Measurements from ENCODE around the gene ACTR6. TPM values are rescaled to one million over a fixed set of nuclear protein-coding genes. Genes with fewer than 3 reads are reported as not detected.

Gene ACTR6
- total and polyA plus RNA-seq, 9 of the 15 experiments (the other 6 are each of a cell fraction or from before 2014, with no cell fraction given): 26.1 to 109 (median 70.9) TPM

DNA sequence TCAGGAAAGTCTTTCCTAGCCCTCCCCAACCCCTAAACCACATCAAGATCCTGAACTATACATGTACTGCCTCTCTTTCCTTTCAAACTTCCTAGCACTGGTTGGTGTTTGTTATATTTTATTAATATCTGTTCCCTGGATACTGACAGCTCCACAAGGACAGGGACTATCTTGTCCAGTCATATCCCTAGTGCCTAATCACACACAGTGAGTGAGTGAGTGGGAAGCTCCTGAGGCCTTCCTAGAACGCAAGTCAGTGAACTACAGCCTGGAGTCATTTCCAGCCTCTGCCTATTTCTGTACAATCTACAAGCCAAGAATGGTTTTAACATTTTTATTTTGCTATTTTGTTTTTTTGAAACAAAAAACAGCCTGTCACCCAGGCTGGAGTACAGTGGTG, 7.5 kb upstream of the ACTR6 start (continued):
- TF ChIP-seq, protein P1, sequence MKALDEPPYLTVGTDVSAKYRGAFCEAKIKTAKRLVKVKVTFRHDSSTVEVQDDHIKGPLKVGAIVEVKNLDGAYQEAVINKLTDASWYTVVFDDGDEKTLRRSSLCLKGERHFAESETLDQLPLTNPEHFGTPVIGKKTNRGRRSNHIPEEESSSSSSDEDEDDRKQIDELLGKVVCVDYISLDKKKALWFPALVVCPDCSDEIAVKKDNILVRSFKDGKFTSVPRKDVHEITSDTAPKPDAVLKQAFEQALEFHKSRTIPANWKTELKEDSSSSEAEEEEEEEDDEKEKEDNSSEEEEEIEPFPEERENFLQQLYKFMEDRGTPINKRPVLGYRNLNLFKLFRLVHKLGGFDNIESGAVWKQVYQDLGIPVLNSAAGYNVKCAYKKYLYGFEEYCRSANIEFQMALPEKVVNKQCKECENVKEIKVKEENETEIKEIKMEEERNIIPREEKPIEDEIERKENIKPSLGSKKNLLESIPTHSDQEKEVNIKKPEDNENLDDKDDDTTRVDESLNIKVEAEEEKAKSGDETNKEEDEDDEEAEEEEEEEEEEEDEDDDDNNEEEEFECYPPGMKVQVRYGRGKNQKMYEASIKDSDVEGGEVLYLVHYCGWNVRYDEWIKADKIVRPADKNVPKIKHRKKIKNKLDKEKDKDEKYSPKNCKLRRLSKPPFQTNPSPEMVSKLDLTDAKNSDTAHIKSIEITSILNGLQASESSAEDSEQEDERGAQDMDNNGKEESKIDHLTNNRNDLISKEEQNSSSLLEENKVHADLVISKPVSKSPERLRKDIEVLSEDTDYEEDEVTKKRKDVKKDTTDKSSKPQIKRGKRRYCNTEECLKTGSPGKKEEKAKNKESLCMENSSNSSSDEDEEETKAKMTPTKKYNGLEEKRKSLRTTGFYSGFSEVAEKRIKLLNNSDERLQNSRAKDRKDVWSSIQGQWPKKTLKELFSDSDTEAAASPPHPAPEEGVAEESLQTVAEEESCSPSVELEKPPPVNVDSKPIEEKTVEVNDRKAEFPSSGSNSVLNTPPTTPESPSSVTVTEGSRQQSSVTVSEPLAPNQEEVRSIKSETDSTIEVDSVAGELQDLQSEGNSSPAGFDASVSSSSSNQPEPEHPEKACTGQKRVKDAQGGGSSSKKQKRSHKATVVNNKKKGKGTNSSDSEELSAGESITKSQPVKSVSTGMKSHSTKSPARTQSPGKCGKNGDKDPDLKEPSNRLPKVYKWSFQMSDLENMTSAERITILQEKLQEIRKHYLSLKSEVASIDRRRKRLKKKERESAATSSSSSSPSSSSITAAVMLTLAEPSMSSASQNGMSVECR (CRISPR knock-in tag; IDR thresholded peaks at IDR 0.05): no peak
- TF ChIP-seq HLTF (IDR thresholded peaks at IDR 0.05) (no peak), SNRNP70 (optimal IDR thresholded peaks at IDR 0.05; ENCODE audit: low read depth, low read length) (no peak), KLF13 (tag; IDR thresholded peaks at IDR 0.05; ENCODE audit: borderline replicate concordance, low read depth) (no peak), ATF1 (CRISPR knock-in tag; IDR thresholded peaks at IDR 0.05) (no peak), ATF1 (tag; IDR thresholded peaks at IDR 0.05) (no peak), ARID1B (IDR thresholded peaks at IDR 0.05) (no peak), CBX8 (IDR thresholded peaks at IDR 0.05; ENCODE audit: borderline replicate concordance, extremely low read depth, low read depth, low read length, poor library complexity, severe bottlenecking) (no peak), DACH1 (IDR thresholded peaks at IDR 0.05; ENCODE audit: partially characterized antibody) (no peak), ZNF431 (CRISPR knock-in tag; IDR thresholded peaks at IDR 0.05) (no peak), SMAD4 (CRISPR knock-in tag; conservative IDR thresholded peaks at IDR 0.05) (no peak)
- TF ChIP-seq, protein P2, sequence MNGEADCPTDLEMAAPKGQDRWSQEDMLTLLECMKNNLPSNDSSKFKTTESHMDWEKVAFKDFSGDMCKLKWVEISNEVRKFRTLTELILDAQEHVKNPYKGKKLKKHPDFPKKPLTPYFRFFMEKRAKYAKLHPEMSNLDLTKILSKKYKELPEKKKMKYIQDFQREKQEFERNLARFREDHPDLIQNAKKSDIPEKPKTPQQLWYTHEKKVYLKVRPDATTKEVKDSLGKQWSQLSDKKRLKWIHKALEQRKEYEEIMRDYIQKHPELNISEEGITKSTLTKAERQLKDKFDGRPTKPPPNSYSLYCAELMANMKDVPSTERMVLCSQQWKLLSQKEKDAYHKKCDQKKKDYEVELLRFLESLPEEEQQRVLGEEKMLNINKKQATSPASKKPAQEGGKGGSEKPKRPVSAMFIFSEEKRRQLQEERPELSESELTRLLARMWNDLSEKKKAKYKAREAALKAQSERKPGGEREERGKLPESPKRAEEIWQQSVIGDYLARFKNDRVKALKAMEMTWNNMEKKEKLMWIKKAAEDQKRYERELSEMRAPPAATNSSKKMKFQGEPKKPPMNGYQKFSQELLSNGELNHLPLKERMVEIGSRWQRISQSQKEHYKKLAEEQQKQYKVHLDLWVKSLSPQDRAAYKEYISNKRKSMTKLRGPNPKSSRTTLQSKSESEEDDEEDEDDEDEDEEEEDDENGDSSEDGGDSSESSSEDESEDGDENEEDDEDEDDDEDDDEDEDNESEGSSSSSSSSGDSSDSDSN (IDR thresholded peaks at IDR 0.05; ENCODE audit: borderline replicate concordance in 1 of 2, low read depth in 2 of 2, low read length in 2 of 2): no peak
- TF ChIP-seq, protein P3, sequence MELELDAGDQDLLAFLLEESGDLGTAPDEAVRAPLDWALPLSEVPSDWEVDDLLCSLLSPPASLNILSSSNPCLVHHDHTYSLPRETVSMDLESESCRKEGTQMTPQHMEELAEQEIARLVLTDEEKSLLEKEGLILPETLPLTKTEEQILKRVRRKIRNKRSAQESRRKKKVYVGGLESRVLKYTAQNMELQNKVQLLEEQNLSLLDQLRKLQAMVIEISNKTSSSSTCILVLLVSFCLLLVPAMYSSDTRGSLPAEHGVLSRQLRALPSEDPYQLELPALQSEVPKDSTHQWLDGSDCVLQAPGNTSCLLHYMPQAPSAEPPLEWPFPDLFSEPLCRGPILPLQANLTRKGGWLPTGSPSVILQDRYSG (tag; conservative IDR thresholded peaks at IDR 0.05; ENCODE audit: low read depth): no peak

Data from K562 (cell line).